PC-3 (cell line): ENCODE measurements around the gene IQCE.

Source experiments
- CTCF ChIP-seq: fragments of 300-600 bp; sonication (generic); conservative IDR thresholded peaks from 2 replicates; pipeline ENCODE4 v1.5.1; 2017; ENCODE audit warnings: antibody characterized with exemption, low read depth, mild to moderate bottlenecking, low read length
- EZH2 ChIP-seq: fragments of 300-600 bp; sonication (generic); IDR thresholded peaks from one replicate; pipeline ENCODE4 v1.6.1; 2017; ENCODE audit warnings: antibody characterized with exemption, mild to moderate bottlenecking, low read length; ENCODE audit not compliant: unreplicated experiment
- EZH2phosphoT487 ChIP-seq: fragments of 300-600 bp; sonication (generic); IDR thresholded peaks from 2 replicates; pipeline ENCODE4 v1.6.1; 2018; ENCODE audit warnings: mild to moderate bottlenecking, antibody characterized with exemption, low read length, borderline replicate concordance

DNA sequence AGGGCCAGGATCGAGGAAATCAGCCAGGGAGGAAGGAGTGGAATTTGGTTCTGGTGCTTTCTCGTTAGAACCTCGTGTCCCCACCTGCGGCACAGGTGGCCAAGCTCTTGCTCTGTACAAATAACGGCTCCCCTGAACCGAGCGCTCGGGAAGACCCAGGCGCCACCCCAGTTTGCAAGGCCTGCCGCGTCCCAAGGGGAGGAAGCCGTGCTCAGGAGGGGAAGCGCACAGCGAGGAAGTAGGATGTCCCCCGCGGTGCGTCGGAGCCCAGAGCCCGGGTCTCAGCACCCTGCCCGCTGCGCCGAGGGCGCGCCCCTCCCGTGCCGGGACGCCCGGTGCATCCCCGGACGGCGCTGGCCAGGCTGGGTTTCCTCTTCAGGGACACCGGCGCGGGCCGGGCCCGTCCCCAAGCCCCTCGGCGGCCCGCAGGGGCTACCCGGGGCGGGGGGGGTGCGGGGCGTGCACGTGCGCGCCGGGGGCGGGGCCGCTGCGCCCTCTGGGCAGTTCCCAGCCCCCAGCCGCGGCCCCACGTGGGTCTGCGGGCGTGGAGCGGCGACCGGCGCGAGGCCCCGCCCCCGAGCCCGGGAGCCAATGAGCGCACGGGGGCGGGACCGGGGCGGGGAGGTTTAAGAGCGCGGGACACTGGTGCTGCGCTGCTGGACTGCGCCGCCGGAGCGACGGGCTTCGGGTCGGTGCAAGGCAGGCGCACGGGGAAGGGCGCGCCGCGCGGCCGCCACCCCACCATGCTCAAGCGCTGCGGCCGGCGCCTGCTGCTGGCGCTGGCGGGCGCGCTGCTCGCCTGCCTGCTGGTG is 39.5 kb upstream of the IQCE start, which contains the start of gene LFNG:
- no peak for TF ChIP-seq EZH2
- no peak for TF ChIP-seq CTCF
- no peak for TF ChIP-seq EZH2phosphoT487
